Renal pelvis (tissue), 4 donors: ENCODE data around the gene OR2K2. TPM values are rescaled to one million over a fixed set of nuclear protein-coding genes. Genes with fewer than 3 reads are reported as not detected.
"Not testable (repeated sequence)": the region's sequence is repeated elsewhere in the genome, so short reads cannot be mapped to it uniquely, and the experiment has no call there.

Source experiments
- DNase-seq: peaks from one replicate; pipeline ENCODE4 v3.0.0-alpha.2; 2013
- polyA plus RNA-seq, 3 donors: library from polyadenylated mRNA; unstranded; fragments of 120-200 nt; gene quantifications; one replicate each; pipeline ENCODE4 v1.2.1, GENCODE V29; 2013; ENCODE audit not compliant: insufficient read length in 3 of 3

OR2K2 gene
- polyA plus RNA-seq, 3 donors, result not detected

DNA sequence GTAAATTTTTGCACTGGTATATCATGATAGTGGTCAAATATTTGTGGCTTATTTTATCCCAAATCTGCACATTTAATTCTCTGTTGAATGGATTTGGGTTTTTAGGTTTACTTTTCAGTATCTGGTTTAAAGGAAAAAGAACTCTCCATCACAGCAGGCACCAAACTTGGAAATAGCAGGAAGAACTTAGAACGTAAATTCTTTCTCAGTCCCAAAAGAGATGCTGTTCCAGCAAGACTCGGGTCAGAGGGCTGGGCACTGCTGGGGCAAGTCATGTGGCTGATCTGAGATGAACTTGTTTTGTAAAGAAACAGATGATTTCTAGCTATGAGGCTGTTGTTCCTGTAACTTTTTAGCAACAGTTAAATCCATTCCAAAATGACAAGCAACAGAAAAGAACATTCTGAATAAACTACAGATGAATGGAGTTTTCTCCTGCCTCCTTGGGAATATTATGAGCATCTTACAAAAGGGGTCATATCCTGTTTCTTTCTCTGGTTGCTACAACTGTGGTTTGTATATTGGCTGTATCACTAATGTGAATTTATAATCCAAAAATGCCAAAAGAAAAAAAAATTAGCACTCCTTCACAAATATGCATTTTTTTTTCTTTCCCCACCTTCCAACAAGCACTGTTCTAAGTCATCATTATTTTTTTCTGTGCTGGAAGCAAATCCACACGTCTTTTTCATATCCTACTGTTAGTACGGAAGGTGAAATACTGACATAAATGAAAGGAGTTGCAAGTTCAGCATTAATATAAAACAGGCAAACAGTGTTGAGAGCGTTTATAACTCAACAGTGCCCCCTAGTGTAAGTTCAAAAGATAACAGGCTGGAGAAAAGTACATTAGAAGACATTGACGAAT, 31.1 kb downstream of the OR2K2 start:
- DNase-seq, result peak; percentile 71

GRCh38 chr9:111298111-111298510, 31.9 kb downstream of the OR2K2 start:
- no peak for DNase-seq

DNA sequence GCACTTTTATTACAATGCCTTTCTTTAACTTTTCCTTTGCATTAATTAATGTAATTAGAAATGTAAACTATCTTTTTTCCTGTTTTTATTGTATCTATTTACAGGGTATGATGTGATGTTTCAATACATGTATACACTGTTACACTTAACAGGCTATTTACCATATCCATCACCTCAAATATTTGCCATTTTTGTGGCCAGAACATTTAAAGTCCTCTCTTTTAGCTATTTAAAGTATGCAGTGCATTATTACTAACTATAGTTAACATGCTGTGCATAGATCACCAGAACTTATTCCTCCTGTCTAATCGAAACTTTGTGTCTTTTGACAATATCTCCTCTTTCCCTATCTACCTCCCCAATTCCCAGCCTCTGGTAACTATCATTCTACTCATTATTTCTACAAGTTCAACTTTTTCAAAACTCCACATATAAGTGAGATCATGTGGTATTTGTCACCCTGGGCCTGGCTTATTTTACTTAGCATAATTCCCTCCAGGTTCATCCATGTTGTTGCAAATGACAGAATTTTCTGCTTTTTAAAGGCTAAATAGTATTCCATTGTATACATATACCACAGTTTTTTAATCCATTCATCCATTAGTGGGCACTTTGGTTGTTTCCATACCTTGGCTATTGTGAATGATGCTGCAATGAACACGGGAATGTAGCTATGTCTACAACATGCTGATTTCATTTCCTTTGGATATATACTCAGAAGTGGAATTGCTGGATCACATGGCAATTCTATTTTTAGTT, 32.8 kb downstream of the OR2K2 start:
- no peak for DNase-seq

GRCh38 chr9:111294691-111295451, 35.2 kb downstream of the OR2K2 start:
- no peak for DNase-seq

DNA sequence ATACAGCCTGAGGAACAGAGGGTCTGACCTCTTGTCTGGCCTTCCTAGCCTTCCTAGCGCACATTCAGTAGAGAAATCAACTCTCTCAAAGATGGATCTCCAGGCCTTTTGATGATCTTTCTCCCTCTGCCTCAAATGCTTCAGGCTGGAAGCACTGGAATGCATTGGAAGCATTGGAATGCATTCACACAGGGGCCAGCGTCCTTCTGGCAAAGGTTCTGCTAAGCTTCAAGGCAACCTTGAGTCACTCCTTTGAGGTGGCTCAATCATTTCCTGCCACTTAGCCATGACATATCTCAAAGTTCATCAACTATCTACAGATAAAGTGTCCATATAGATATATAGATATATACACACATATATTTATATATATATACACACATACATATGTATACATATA, 42.9 kb downstream of the OR2K2 start:
- DNase-seq, result no peak

DNA sequence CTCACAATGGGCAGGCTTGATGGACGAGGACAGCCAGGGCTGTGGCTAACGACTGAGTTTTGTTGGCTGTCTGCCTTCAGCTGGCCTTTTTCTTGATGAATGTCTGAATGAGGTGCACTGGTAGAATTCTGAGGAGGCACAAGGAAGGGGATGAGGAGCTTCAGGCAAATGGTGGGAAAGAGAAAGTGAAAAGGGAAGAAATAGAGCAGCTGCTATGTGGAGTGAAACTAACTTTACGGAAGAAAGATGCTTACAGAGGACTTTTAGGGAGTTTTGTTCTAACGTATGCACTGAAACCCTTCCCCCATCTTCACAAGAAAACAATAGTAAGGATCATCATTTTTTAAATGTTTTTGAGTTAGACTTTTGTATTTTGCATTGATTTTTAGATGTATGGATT, 45.3 kb downstream of the OR2K2 start:
- DNase-seq, result no peak

GRCh38 chr9:111282845-111283244, 47.2 kb downstream of the OR2K2 start:
- DNase-seq, result no peak

GRCh38 chr9:111280795-111281194, 49.2 kb downstream of the OR2K2 start:
- DNase-seq, result not testable (repeated sequence)

Other genes starting within 250 kb of the OR2K2 start
- gene ECPAS, start 154.2 kb upstream of the OR2K2 start, polyA plus RNA-seq, result 10 to 100 TPM; 74.0 to 89.7 (median 77.7) TPM
- 1 to 10 TPM; 1.9 to 6.4 (median 3.5) TPM for gene ZNF483, start 195.0 kb upstream of the OR2K2 start, polyA plus RNA-seq